Measurements from ENCODE around the gene FBLN5. TPM values are rescaled to one million over a fixed set of nuclear protein-coding genes. Genes with fewer than 3 reads are reported as not detected.
A peak's percentile ranks its signal among the peaks of the same experiment; 100 is the strongest.

FBLN5 gene, protein sequence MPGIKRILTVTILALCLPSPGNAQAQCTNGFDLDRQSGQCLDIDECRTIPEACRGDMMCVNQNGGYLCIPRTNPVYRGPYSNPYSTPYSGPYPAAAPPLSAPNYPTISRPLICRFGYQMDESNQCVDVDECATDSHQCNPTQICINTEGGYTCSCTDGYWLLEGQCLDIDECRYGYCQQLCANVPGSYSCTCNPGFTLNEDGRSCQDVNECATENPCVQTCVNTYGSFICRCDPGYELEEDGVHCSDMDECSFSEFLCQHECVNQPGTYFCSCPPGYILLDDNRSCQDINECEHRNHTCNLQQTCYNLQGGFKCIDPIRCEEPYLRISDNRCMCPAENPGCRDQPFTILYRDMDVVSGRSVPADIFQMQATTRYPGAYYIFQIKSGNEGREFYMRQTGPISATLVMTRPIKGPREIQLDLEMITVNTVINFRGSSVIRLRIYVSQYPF
- 100 to 1,000 TPM; 143 to 181 (median 156) TPM for polyA plus RNA-seq (ENCODE audit: insufficient read length in 4 of 4)

DNA sequence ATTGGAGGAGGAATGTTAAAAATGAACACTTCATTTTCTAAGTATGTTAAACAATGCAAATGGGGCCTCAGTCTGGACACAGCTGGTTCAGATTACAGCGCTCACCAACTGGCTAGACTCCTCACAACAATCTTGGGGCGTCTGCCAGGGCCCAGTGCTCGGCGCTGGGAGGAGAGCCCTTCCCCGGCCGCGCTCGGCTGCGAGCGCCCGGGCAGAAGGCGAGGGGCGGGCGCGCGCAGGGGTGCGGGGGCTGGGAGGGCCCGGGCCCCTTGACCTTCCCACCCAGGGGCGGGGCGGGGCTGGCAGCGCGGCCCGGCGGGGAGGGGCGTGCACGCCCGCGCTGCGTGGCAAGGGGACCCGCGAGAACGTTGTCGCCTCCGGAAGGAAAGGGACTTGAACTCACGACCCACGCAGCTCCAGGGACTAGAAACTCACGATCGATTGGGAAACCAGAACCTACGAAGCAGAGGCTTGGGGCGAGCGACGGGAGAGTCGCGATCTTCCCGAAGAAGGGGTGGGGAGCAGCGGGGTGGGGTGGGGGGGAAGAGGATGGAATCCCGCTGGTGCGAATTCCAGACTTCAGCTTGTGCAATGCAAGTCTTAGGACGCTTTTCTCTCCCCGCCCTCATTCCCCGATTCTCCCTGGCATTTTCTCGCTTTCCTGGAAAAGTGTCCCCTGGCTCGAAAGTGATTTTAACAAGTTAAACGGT is at the start of gene FBLN5:
Gene FBLN5, minus strand, starts transcription at position 220 of the 710 bp plus-strand sequence. CDS start 465 bp downstream, outside the sequence.
- peak in 1 of 4 donors; percentile 60 for DNase-seq (ENCODE audit: low read depth in 4 of 4, low spot score in 2 of 4)

- peak in 3 of 4 donors; percentile 15 to 40 (median 35) for DNase-seq (ENCODE audit: low read depth in 4 of 4, low spot score in 2 of 4)
Observed at GRCh38 chr14:91996948-91997371, 49.5 kb upstream of the FBLN5 start.

- DNase-seq (ENCODE audit: low read depth in 4 of 4, low spot score in 2 of 4) = no peak
Observed at GRCh38 chr14:91987192-91987591, 39.7 kb upstream of the FBLN5 start.

DNA sequence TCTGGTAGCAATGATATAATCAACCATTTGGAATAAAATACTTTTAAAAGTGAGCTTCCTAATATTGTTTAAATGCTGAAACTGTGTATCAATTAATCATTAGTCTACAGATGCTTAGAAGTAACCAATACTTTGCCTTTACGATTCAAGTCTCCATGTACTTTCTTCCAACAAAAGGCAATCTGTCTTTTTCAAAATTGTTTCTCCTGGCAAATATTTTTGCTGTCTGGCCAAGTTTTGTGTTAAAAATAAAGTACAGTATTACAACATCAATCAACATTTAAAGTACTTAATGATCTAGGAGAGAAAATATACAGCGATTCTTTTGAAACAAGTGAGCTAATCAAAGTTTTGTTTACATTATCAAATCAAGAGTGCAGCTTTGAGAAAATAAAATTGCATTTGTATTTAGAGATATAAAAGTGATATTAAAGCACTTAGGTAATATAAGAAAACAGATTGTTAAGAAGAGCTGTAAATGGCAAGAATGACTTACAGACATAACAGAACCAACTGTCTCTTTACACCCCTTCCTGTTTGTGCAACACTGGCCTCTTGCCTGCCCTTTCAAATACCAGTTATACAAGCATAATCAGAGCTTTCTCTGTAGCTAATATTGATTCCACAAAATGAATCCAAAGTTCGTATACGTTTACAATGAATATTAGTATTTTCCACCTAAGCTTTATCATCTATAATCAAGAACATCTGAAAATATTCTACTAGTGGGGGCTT is 38.2 kb upstream of the FBLN5 start:
- DNase-seq (ENCODE audit: low read depth in 4 of 4, low spot score in 2 of 4) = no peak

GRCh38 chr14:91985008-91985407 is 37.5 kb upstream of the FBLN5 start:
- DNase-seq (ENCODE audit: low read depth in 4 of 4, low spot score in 2 of 4) = no peak

DNA sequence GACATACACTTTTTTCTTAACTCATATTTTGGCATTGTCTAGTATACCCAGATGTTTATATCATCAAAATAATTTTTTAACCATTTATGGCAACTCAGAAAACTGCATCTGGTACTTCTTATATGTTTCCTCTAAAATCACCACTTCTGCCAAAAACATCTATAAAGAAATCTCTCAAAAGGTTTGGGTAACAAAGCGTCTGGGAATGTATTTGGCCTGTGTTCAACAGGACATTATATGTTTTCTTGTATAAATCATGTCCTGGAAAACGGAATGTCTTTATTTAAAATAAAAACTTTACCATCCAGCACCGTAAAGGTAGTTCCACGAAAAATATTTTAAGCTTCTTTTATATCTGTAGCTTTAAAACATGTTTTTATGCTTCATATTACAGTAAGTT is 36.1 kb upstream of the FBLN5 start:
- DNase-seq (ENCODE audit: low read depth in 4 of 4, low spot score in 2 of 4) = no peak

GRCh38 chr14:91980157-91980556 is 32.7 kb upstream of the FBLN5 start:
- DNase-seq (ENCODE audit: low read depth in 4 of 4, low spot score in 2 of 4) = no peak

- no peak for DNase-seq (ENCODE audit: low read depth in 4 of 4, low spot score in 2 of 4)
Observed at GRCh38 chr14:91977884-91978283, 30.4 kb upstream of the FBLN5 start.

GRCh38 chr14:91975763-91976162 is 28.3 kb upstream of the FBLN5 start:
- DNase-seq (ENCODE audit: low read depth in 4 of 4, low spot score in 2 of 4) = no peak

GRCh38 chr14:91971188-91971778 is 23.8 kb upstream of the FBLN5 start:
- DNase-seq (ENCODE audit: low read depth in 4 of 4, low spot score in 2 of 4) = no peak

- DNase-seq (ENCODE audit: low read depth in 4 of 4, low spot score in 2 of 4) = no peak
Observed at GRCh38 chr14:91968280-91968679, 20.8 kb upstream of the FBLN5 start.

GRCh38 chr14:91964724-91965123 is 17.2 kb upstream of the FBLN5 start:
- DNase-seq (ENCODE audit: low read depth in 4 of 4, low spot score in 2 of 4) = no peak

DNA sequence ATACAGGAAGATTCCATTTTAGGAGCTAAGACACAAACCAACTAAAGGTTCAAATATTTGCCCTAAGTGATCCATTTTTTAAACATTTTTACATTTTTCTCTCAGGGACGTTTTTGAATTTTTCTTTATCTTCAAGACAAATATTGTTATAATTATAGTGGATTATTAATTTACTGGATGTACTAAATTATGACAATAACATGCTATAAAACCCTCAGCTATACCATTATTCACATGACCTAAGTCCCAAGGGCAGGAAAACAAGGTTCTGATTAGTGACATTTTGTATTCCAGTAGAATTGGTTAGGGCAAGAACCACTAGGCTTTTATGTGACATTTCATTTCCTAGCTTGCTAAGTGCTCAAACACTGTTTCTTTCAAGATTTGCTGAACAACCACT is 16.5 kb upstream of the FBLN5 start:
- no peak for DNase-seq (ENCODE audit: low read depth in 4 of 4, low spot score in 2 of 4)

DNA sequence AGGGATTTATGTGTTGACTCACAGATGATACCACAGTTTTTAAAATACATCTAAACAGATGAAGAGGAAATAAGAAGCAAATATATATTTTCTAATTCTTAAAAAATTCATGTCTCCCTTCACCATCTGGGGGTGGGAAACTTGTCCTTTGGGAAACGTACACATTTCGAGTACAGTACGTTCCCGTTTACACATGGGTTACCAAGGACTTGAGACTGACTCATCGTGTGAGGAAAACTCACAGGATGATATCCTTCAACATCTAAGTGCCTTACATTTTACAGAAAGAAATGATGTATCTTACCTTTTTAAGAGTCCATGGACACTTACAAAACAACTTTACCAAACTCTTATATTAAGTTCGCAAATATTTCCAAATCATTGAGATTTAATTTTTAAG is 16.0 kb upstream of the FBLN5 start:
- no peak for DNase-seq (ENCODE audit: low read depth in 4 of 4, low spot score in 2 of 4)

DNA sequence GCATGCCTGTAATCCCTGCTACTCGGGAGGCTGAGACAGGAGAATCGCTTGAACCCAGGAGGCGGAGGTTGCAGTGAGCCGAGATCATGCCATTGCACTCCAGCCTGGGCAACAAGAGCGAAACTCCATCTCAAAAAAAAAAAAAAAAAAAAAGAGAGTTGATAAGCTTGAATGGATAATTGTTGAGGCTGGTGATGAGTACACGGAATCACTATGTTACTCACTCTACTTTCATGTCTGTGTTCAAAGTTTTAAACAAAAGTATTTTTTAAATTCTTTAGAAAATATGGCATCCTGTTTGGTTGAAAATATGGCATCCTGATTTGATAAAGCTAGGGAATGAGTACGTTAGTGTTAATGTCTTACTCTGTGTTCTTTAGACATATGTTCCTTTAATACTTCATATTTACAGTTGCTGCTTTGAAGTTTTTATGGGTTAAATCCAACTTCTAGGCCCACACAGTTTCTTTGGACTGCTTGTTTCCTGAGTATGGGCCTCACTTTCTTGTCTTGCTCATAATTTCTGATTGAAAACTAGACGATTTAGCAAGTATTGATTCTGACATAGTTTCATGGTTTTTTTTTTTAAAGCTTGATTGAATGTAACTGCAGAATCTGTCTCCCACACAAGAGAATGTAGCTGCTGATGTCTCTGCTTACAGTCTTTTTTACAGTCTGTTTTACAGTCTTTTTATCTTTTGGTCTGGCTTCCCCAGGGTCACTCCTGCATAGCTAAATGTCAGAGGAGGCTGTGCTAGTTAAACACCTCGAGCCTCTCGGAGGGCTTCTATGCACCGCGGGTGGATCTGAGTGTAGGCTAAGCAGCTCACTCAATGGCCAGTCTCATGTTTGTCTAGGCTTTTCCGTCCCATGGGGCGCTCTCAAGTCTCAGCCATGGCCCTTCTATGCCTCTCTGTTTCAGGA is 14.1 kb upstream of the FBLN5 start:
- DNase-seq (ENCODE audit: low read depth in 4 of 4, low spot score in 2 of 4) = no peak

GRCh38 chr14:91957876-91958313 is 10.4 kb upstream of the FBLN5 start:
- DNase-seq (ENCODE audit: low read depth in 4 of 4, low spot score in 2 of 4) = no peak

DNA sequence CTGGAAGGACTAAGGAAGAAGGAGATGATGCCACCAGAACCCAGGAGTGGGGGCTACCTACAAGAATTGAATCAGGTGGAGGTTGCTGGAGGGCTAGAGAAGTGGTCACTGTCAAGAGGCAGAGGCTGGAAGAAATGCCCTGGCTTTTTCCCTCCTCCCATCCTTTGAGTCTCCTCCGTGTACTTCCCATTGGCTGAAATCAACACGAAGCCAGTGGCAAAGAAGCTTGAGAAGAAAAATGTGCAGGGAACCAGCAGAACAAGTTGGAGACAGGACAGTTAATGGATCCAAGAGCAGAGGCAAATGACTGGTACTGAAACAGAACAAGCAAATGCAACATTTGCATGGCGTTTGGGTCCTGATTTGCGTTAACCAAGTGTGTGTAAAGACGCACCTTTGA is 9.1 kb upstream of the FBLN5 start:
- DNase-seq (ENCODE audit: low read depth in 4 of 4, low spot score in 2 of 4) = no peak

DNA sequence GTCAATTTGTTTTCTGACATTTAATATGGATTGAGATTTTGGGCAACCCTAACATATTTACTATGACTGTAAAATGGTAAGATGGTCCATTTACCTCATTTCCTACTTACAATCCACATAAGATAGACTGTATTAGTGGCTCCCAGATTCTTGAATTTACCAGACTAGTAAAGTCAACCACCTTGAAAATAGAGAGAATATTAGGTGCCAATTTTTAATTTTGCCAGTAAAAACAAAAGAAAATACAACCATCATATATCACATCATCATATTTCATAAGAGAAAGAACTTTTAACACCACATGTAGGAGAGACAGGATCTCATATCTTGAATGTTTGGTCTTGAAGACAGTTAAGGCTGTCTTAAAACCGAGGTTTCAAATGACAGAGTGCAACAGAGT is 7.7 kb upstream of the FBLN5 start:
- no peak for DNase-seq (ENCODE audit: low read depth in 4 of 4, low spot score in 2 of 4)

DNA sequence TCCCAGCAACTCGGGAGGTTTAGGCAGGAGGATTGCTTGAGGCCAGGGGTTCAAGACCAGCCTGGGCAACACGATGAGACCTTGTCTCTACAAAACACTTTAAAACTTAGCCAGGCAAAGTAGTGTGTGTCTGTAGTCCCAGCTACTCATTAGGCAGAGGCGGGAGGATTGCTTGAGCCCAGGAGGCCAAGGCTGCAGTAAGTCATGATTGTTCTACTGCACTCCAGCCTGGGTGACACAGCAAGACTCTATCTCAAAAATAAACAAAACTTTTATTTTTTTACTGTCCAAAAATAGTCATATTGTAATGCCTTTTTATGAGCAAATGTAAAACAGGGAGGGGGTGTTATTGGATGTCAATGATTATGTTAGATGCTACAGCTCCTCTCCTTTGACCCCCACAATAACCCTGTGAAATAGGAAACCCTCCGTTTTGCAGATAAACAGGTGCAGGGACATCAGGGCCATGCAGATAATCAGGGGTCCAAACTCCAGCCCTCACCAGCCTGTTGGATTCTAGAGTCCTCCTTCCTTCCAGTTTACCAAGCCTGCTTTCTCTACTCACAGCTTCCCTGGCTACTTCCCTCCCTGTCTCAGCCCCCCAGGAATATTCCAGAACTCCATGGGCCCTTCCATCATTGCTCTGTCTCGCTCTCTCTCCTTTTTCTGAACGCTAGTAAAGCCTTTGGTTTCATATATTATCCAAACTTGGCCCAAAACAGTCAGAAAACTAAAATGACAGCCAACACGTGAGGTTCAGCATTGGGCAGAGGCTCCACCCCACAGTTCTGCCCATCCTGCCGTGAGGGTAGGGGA is 5.9 kb upstream of the FBLN5 start:
- DNase-seq (ENCODE audit: low read depth in 4 of 4, low spot score in 2 of 4) = no peak
